Activated CD4-positive, alpha-beta T cell treated with anti-CD3 and anti-CD28 coated beads for 4 hours (primary cell): ENCODE measurements around the gene COBL.
A peak's percentile ranks its signal among the peaks of the same experiment; 100 is the strongest.

Source experiments
- DNase-seq, 2 donors: peaks; one replicate each; pipeline ENCODE4 v3.0.0-alpha.2; 2020

COBL gene

GRCh38 chr7:51138123-51139085, 178.2 kb downstream of the COBL start:
- DNase-seq = no peak

DNA sequence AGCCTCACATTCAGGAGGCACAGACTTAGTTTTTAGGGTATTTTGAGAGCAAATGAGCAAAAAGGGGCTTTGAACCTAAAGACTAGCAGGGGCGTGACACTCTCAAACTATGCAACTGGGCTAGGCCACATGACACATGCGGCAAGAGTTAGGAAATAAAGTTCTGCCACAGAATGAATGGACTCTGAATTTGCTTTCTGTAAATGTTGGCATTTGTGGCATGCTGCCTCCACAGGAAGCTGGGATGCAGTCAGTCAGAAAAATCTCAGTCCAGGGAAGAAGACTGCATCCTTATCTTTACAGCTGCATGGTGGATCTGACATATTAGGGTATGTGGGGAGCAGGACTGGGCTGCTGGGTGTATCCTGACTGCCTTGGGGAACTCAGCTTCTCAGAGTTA, 181.0 kb downstream of the COBL start:
- no peak for DNase-seq

- no peak for DNase-seq
These were observed 182.6 kb downstream of the COBL start for GRCh38 chr7:51134013-51134441.

GRCh38 chr7:51132661-51133060, 183.9 kb downstream of the COBL start:
- DNase-seq = no peak

DNA sequence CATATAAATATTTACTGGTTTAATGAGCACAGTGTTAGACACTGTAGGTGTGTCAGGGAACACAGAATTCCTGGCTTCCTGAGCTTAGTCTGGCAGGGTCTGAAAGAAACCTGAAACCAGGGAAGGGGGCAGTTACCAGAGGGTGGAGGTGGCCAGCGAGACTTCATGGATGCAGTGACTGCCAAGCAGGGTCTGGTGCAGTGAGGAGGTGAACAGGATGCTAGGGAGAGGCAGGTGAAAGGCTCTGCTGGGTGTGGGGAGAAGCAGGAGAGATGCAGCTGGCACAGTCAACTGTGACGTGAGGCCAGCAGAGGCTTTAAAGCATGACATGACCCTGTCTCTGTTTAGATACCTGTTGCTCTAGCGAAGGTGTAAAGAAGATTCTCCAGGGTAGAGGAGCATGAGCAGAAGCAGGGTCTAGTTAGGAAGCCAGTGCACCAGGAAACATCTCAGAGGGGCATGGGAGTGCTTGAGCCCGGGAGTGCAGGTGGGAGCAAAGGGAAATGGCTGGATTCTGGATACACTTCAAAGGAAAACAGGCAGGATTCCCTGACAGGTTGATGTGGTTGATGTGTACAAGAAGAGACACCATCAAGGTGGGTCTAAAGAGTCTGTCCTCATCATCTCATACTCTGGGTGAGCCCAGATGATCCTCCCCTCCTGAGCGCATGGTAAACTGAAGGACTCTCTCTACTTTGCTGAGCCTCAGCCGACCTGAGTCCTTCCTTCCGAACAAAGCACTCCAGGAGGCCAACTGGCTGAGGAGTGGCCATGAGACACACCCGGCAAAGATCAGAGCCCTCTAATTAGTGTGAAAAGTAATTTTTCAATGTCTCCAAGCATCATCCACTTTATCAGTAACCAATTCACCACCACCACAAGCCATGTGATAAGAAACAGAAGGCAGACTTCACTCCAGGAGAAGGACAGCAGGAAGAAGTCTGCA, 186.8 kb downstream of the COBL start:
- no peak for DNase-seq

DNA sequence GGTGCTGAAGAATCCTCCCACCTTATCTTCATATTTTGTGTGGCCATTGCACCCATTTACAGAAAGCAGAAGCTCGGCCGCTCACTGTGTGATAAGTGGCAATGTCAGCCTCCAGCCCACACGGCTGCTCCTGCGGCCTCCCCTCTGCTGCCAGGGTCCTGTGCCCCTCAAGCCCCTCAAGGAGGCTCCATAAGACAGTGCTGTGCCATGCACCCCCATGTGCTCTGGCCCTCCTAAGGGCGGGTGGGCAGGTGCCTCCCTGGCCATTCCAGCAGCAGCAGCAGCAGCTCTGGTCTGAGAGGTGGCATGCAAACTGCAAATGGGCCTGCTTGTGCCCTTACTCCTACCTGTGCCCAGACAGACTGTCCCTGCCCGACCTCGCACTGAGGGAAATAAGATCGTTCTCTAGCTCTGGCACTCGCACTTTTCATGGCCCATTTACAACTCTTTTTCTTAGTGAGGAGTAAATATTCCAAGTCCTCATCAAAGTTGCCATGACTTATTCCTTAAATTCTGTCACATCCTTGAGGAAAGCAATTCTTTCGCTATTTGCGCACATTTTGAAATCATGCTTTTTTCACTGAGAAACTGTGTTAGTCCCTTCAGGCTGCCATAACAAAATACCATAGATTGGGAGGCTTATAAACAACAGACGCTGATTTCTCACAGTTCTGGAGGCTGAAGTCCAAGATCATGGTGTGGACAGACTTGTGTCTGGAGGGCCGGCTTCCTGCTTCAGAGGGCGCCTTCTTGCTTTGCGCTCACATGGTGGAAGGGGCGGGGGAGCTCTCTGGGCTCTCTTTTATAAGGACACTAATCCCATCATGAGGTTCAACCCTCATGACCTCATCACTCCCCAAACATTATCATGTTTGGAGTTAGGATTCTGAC, 187.8 kb downstream of the COBL start:
- no peak for DNase-seq

- no peak for DNase-seq
These were observed 189.0 kb downstream of the COBL start for GRCh38 chr7:51127618-51127904.

- no peak for DNase-seq
These were observed 189.6 kb downstream of the COBL start for GRCh38 chr7:51126813-51127617.

GRCh38 chr7:51126324-51126723, 190.3 kb downstream of the COBL start:
- DNase-seq = no peak

DNA sequence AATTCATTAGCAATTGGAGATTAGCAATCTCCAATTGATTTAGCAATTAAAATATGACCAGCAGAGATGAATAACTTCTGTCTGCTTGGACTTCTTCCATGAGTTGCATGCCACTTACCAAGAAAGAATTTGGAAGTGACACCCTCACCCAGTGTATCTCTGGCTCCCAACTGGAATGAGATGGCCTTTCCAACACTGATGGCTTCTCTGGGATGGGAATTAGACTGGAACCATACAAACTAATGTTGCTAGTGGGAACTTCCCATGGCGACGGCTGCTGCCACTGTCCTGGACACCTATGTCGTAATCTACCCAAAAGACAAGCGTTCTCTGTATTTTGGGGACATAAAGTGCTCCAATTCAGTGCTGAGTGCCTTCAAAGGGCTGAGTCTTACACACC, 192.3 kb downstream of the COBL start:
- DNase-seq = no peak

DNA sequence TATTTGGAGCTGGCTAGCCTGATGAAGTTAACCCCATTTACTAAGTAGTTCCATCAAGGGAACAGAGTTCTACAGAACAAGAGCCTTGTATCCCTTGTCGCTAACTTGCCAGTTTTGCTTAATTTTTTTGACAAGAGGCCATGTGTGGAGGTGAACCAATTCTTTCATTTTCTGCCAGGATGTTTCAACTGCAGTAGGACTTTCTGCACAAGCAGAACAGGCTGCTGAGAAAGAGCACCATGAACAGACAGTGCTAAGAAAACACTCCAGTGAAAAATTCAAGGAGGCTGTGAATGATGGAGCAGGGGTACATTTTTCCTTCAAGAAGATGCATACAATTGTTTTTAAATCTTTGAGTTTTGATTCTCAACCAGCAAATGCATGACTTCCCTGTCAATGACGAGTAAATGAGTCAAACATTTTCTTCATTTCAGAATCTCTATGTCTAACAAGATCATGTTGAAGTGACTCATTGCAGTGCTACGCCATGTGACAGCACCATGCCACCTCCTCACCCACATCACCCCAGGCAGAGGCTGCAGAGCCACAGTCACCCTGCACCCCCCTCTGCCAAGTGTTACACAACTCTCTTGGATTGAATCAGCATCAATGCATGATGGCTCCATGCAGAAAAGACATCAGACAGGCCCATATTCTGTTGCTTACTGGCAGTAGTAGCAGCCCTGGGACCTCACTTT, 193.1 kb downstream of the COBL start:
- DNase-seq = peak; percentile 36 to 44

DNA sequence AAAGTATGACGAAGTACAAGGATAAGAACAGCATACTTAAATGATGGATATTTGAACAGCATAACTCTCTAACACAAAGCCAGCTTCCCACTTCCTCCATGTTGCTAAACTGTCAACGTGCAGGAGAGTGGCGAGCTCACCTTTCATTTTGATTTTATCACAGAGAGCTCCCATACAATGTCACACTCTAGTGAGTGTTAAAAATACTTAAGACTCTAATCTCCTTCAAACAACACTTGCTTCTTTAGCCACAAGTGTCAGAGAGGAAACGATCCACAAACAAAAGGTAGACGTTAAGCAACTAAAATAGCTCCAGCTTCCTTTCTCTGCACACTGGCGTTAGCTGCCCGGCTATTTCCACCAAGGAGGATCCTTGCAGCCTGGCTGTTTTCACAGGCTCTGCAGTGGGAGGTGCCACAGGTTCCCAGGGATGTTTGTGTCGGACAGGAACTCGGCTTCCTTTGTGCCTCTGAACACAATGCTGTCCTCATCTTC, 194.6 kb downstream of the COBL start:
- no peak for DNase-seq

- DNase-seq = no peak
These were observed 195.4 kb downstream of the COBL start for GRCh38 chr7:51121036-51121790.

- DNase-seq = no peak
These were observed 198.0 kb downstream of the COBL start for GRCh38 chr7:51118628-51119027.

DNA sequence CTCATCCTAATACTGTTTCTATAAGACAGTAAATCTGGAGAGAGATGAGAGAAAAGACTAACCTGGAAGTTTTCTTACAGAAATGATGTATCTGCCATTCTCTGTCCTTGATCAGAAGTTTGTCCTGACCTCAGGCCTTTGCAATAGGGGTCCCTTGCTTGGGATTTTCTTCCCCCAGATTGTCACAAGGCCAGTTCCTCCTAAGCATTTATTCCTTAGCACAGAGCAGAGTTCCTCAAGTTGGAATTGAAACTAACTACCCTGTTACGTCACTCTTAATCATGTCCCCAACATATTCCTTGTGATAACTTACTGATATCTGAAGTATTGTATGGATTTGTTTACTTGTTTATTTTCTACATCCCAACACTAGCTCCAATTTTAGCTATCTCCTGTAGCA, 202.1 kb downstream of the COBL start:
- no peak for DNase-seq

DNA sequence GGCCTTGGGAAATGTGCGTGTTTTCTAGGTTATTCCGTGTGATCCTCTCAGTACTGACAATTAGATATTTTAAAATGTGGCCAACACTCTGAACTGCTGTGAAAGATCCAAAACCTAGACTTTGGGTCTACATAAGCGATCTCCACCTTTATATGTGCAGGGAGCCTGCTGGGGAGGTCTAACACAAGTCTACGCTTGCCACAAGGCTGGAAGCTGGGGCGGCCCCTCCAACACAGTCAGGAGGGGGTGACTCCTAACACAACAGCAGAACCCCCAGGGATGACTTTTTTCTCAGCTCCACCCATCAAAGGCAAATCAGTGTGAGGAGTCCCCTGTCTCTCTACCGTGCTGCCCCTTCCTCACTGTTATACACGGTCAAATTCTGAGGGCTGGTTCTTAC, 202.6 kb downstream of the COBL start:
- no peak for DNase-seq

GRCh38 chr7:51113560-51113959, 203.0 kb downstream of the COBL start:
- DNase-seq = no peak

DNA sequence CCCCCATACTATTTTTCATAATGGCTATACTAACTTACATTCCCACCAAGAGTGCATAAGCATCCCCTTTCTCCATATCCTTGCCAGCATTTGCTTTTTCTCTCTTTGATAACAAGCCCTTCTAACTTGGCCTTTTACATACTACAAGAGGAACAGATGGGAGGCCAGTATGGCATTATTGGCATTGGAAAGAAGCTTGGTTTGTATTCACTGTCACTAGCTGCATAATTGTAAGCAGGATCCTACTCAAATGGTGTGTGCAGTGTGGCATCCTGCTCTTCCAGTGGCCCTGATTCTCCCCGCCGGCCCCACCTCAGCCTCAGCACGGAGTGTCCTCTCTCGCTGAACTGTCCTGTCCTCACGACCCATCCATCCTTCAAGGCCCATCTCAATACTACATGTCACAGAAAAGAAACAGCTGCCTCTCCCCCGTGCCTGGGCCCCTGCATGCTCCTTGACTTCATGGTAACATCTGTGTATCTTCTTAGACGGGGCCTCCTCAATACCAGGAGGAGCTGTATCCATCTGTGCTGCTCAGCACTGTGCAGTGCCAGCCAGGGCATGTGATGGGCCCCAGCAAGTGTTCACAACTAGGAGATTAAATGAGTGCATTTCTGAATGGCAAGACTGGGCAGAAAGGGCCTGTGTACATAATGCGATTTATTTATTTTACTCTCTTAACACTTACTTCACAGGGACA, 205.2 kb downstream of the COBL start:
- DNase-seq = no peak

DNA sequence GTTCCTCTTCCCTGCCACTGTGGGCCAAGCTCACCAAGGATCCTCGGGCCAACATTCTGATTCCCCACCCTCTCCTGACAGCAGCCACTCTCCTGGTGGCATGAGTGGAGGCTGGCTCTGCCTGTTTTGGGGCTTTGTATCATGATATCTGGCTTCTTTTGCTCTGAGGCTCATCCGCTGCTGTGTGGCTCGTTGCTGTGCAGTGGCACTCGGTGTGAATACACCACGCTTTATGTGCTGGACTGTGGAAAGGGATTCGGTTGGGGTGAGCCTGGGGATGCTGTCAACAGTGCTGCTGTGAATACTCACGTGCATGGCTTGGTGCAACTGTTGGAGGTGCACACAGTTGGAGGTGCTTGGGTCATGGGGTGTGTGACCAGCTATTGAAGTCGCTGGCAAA, 208.5 kb downstream of the COBL start:
- no peak for DNase-seq

GRCh38 chr7:51104278-51104677, 212.3 kb downstream of the COBL start:
- no peak for DNase-seq
